SK-N-MC (cell line): ENCODE measurements around the gene LHB.
"Not testable (repeated sequence)": the region's sequence is repeated elsewhere in the genome, so short reads cannot be mapped to it uniquely, and the experiment has no call there.

ENCODE experiments used
- EZH2 ChIP-seq: fragments of 200-600 bp; sonication (generic); IDR thresholded peaks from one replicate; pipeline ENCODE4 v1.6.1; 2017; ENCODE audit warnings: antibody characterized with exemption
- POLR2AphosphoS5 ChIP-seq: IDR thresholded peaks from 2 replicates; pipeline ENCODE4 v1.6.1; 2012; ENCODE audit warnings: mild to moderate bottlenecking, low read depth, low read length, borderline replicate concordance

DNA sequence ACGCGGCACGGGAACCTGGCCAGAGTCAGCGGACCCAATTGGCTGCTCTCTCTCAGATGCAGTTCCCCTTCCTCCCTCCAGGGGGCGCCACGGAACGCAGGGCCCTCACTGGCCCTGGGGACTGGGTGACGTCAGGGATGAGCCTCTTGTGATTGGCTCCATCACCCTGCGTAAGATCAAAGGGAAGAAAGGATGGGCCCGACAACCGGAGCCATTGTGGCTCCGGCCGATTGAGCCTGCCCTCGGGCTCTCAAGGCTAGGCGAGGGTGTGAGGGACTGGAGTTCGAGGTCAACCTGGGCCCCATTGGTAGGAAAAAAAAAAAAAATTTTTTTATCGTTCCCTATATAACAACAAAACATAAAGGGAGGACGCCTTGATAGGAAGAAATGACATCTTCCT is 19.9 kb upstream of the LHB start, which contains the start of gene CGB1:
- not testable (repeated sequence) for TF ChIP-seq EZH2, POLR2AphosphoS5
